HG03045 (cell line): Measurements from ENCODE around the gene LTB4R.

Source experiments
- ATAC-seq: cut with Tn5 transposase; IDR thresholded peaks from one replicate; pipeline ENCODE4 v1.9.1; 2021; ENCODE audit warnings: mild to moderate bottlenecking, moderate library complexity; ENCODE audit not compliant: unreplicated experiment

LTB4R gene

DNA sequence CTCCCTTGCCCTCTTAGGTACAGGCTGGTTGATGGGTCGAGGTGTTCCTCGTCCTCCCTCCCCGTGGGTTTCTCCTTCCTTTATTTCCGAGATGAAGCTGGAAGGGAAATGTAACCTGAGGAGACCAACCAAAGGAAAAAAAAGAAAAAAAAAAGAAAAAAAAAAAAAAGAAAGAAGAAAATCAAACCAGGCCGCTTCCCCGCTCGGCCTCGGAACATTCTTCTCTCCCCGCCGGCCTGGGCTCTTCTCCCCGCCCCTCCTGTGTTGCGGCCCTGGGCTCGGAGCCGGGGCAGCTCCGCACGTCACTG lies 55.1 kb downstream of the LTB4R start:
- no peak for ATAC-seq

- ATAC-seq: peak; percentile 63
Measured at GRCh38 chr14:24366721-24367513, 55.6 kb downstream of the LTB4R start.
